Superior temporal gyrus (tissue), 1 donor: ENCODE results near the gene TIPRL.

Experiments
- DNase-seq: peaks from one replicate; pipeline ENCODE4 v3.0.0-alpha.2; 2016; ENCODE audit errors: extremely low spot score

TIPRL gene

DNA sequence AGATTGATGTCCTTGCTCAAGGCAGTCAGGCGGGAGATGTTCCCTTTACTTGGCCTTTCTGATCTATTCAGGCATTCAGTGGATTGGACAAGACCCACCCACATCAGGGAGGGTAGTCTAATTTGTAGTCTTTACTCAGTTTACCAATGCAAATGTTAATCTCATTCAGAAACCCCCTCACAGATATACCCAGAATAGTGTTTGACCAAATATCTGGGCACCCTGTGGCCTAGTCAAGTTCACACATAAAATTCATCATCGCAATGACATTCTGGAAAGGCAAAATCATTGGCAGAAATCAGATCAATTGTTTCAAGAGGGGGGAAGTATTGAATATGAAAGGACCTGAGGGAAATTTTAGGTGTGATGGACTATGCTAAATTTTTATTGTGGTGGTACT, 34.6 kb downstream of the TIPRL start:
- DNase-seq = no peak

DNA sequence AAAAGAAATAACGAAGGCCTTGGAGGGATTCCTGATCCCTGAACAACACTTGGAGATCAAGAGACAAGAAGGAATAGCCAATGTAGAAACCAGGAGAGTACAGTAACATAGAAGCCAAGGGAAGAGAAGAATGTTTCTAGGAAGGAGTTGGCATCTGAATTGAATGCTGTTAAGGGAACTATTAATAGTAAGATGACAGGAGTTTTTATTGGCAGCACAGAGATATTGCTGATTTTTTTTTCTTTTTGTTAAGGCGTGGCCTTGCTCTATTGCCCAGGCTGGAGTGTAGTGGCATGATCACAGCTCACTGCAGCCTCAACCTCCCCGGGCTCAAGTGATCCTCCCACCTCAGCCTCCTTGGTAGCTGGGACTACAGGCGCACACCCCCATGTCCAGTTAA, 37.4 kb downstream of the TIPRL start:
- DNase-seq = no peak

DNA sequence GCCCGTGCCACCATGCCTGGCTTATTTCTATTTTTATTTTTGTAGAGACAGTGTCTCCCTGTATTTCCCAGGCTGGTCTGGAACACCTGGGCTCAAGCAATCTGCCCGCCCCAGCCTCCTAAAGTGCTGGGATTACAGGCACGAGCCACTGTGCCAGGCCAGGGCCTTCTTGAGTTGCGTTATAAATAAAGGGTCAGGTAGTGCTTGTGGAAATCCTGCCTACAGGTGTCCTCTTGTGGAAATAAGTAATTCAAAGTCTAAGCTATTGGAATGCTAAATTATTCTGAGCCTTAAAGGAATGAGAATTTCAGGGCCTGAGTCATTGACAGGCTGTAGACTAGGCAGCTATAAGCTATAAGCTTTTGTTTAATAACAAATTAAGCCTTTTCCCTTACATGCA, 38.9 kb downstream of the TIPRL start:
- DNase-seq = no peak

DNA sequence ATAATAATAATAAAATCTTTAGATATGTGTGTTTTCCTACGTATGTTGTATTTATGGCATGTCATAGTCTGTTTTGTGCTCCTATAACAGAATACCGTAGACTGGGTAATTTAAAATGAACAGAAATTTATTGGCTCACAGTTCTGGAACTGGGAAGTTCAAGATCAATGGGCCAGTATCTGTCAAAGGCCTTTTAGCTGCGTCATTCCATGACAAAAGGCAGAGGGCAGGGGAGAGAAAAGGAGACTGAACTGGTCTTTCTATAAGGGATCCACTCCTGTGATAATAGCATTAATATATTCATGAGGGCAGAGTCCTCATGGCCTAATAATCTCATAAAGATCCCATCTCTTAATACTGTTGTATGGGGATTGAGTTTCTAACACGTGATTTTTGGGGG, 39.9 kb downstream of the TIPRL start:
- no peak for DNase-seq

GRCh38 chr1:168220470-168220871, 41.7 kb downstream of the TIPRL start:
- no peak for DNase-seq

DNA sequence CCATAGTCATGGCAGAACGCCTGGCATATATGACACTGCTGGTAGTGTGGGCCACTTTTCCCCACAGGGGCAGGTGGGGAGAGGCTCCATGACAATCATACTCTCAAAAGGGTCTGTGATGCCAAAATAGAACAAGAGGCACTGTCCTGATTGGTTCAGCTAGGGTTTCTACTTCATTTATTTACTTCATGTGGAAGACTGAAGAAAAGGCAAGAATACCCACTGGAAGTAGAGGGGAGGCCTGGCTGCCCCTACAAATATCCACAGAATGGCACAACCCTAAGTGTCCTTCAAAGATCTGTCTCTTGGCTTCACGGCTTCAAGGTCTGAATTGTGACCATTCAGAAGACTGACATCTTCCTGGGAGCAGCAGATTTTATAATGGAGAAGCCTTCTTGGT, 42.5 kb downstream of the TIPRL start:
- DNase-seq = no peak

DNA sequence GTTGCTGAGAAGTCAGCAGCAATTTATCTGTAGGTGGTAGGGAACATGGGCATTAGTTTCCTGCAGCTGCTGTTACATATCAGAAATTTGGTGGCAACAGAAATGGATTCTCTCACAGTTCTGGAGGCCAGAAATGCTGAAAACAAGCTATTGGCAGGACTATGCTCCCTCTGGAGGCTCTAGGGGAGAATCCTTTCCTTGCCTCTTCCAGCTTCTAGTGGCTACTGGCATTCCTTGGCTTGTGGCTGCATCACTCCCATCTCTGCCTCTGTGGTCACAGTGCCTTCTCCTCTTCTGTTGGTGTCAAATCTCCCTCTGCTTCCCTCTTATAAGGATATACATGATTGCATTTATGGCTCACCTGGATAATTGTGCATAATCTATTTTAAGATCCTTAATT, 44.5 kb downstream of the TIPRL start:
- DNase-seq = no peak

DNA sequence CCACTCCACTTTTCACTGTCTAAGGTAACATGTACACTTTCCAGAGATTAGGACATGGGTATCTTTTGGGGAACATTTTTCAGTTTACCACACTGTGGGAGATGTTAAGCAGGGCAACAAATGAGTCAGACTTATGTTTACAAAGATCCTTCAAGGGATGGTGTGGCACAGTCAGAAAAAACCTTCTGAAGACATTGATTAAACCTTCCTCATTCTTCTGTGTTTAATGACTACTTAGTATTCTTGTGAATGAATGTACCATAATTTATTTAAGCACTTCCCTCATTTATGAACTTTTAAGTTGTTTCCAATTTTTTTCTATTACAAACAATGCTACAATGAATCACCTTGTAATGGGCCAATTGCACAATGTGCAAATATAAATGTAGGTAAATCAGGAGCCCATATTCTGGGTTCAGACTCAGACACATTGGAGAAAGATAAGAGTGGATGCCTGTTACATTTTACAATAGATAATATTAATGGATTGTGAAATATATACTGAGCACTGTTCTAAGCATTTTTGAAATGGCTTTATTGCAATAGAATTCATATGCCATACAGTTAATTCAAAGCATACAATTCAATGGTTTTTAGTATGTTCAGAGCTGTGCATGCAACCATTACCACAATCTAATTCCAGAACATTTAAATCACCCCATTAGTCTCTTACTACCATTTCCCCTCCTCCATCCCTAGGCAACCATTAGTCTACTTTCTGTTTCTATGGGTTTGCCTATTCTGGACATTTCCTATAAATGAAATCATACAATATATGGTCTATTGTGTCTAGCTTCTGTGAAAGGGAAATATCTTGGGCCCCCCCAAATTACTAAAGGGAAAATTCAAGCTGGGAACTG, 45.1 kb downstream of the TIPRL start:
- DNase-seq = no peak

DNA sequence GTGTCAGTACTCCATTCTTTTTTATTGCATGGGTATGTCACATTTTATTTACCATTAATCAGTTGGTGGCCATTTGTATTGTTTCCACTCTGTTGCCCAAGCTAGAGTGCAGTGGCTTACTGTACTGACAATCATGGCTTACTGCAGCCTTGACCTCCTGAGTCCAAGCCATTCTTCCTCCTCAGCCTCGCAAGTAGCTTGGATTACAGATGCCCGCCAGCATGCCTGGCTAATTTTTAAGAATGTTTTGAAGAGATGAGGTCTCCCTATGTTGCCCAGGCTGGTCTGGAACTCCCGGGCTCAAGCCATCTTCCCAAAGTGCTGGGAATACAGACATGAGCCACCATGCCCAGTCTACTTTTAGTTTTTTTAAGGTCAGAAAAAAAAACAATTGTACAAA, 46.2 kb downstream of the TIPRL start:
- no peak for DNase-seq

GRCh38 chr1:168225476-168226190, 46.9 kb downstream of the TIPRL start, which contains the start of gene SFT2D2:
SFT2D2 (plus strand) TSS chr1:168226004; CDS start chr1:168226080, 76 bp downstream.
- DNase-seq = peak; percentile 64

DNA sequence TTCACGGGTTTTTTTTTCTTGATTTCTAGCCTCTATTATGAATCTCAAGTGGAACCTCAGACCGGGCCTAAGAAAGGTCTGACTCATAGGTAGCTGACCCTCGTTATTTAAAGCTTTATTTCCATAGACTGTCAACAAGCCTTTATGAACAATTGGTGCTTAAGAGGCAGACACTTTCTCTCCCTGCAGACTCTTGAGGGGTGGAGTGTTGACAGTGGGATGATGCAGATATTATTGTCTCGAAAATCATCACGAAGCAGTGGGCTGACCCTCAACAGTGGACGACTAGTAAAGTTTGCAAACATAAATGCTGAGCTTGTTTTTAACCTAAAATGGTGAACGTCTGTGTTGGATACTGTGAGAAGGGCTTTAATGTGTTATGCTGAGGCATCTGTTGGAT, 48.9 kb downstream of the TIPRL start:
- no peak for DNase-seq

- DNase-seq = no peak
Measured at GRCh38 chr1:168229893-168230292, 51.1 kb downstream of the TIPRL start.

- DNase-seq = no peak
Measured at GRCh38 chr1:168230709-168231108, 51.9 kb downstream of the TIPRL start.

DNA sequence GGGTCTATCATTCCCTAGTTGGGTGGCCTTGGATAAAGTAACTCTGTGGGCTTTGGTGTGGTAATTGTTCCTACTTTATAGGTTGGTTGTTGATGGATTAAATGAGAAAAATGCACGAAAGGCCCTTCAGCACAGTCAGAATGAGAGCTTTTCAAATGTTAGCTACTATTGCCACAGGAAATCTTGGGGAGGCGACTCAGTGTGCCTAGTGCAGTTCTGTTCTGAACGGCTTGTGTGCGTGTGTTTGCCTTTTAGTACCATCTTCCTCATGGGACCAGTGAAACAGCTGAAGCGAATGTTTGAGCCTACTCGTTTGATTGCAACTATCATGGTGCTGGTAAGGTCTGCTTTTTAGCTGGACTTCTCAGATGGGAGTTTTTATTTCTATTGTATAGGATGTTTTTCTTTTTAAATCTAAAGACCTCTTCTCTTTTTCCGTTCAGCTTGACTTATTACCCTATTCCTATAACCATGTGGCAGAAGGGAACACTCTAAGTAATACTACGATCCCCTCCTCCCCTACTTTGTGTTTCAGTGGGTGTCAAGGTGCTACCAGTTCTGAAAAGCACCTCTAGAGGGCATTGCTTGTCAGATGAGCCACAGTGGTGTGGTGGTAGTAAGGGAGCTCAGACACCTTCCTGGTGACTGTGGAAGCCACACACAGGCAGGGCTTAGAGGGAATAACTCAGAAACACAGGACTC, 56.2 kb downstream of the TIPRL start:
- peak; percentile 54 for DNase-seq

DNA sequence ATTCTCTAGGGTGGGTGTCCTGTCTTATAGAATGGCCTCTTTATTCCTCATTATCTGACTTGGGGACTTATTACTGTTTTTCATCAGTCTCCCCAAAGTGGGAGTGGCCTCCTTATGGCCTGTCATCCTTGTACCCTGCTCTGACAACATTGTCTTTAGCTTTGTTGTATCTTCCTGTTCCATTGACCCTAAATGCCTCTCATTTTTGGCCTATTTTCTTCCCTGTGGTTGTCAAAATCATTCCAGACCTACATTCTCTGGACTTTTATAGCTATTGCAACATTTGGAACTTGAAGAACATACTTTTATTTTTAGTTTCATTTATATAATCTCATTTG, 56.8 kb downstream of the TIPRL start:
- no peak for DNase-seq

GRCh38 chr1:168235937-168236336, 57.2 kb downstream of the TIPRL start:
- no peak for DNase-seq

- peak; percentile 71 for DNase-seq
Measured at GRCh38 chr1:168236836-168237611, 58.3 kb downstream of the TIPRL start.

- DNase-seq = no peak
Measured at GRCh38 chr1:168243198-168243597, 64.4 kb downstream of the TIPRL start.

GRCh38 chr1:168243636-168244212, 65.0 kb downstream of the TIPRL start:
- DNase-seq = no peak

DNA sequence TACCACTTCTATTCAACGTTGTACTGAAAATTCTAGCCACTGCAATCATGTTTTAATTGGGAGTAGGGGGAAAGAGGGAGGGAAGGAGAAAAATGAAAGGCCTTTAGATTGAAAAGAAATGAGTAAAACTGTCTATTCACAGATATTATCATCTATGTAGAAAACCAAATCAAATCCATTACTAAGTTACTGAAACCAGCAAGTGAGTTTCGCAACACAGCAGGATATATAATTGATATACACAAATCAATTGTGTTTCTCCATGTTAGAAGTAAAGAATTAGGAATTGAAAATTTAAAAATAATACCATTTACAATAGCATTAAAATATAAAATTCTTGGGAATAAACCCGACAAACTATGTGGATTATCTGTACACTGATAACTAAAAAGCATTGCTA, 66.3 kb downstream of the TIPRL start:
- no peak for DNase-seq

DNA sequence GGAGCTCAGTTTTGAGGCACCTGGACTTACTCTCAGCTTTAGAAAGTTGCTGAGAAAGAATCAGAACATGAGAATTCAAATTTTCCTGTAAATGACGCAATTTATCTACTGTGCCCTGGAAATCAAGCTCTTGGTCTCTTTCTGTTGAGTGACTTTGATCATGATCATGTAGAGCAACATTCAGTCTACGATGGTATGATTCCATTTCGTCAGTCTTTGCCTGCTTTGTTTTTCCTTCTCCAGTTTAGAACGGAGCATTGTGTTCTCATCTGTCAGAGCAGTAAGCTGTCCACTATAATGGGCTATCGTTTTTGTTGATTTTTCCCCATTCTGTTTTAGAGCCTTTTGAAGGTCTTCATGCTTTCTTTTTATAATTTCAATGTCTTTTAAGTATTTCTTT, 67.7 kb downstream of the TIPRL start:
- peak; percentile 86 for DNase-seq
